SK-N-SH treated with all-trans-retinoic acid at 6 μM for 48 hours (cell line): ENCODE measurements around the gene OSBP.

Source experiments
- CSDC2 ChIP-seq: fragments of 250-450 bp; sonication (Bioruptor Pico); IDR thresholded peaks from 2 replicates; pipeline ENCODE4 v1.5.0; 2020; ENCODE audit warnings: mild to moderate bottlenecking, moderate library complexity
- OSR1 ChIP-seq: fragments of 250-450 bp; sonication (Bioruptor Pico); IDR thresholded peaks from 2 replicates; pipeline ENCODE4 v1.8.0; 2022; ENCODE audit warnings: moderate library complexity, mild to moderate bottlenecking, inconsistent platforms
- PATZ1 ChIP-seq: fragments of 250-450 bp; sonication (Bioruptor Pico); IDR thresholded peaks from 2 replicates; pipeline ENCODE4 v1.8.0; 2020; ENCODE audit warnings: mild to moderate bottlenecking, moderate library complexity, borderline replicate concordance
- POU6F1 ChIP-seq: fragments of 250-450 bp; sonication (Bioruptor Pico); IDR thresholded peaks from 2 replicates; pipeline ENCODE4 v1.8.0; 2021; ENCODE audit warnings: low read depth, mild to moderate bottlenecking, moderate library complexity, borderline replicate concordance
- SNAI2 ChIP-seq: fragments of 250-450 bp; sonication (Bioruptor Pico); IDR thresholded peaks from 2 replicates; pipeline ENCODE4 v1.5.0; 2020; ENCODE audit warnings: mild to moderate bottlenecking, moderate library complexity
- TOX ChIP-seq: fragments of 250-450 bp; sonication (Bioruptor Pico); IDR thresholded peaks from 2 replicates; pipeline ENCODE4 v1.8.0; 2021; ENCODE audit warnings: mild to moderate bottlenecking, moderate library complexity, borderline replicate concordance
- TSHZ2 ChIP-seq: fragments of 250-450 bp; sonication (Bioruptor Pico); IDR thresholded peaks from 2 replicates; pipeline ENCODE4 v1.5.0; 2020; ENCODE audit warnings: mild to moderate bottlenecking, moderate library complexity
- ZC3H10 ChIP-seq: fragments of 250-450 bp; sonication (Bioruptor Pico); IDR thresholded peaks from 2 replicates; pipeline ENCODE4 v1.5.1; 2021; ENCODE audit warnings: mild to moderate bottlenecking, moderate library complexity
- ZFP3 ChIP-seq: fragments of 250-450 bp; sonication (Bioruptor Pico); IDR thresholded peaks from 2 replicates; pipeline ENCODE4 v1.5.0; 2020; ENCODE audit warnings: mild to moderate bottlenecking, moderate library complexity
- ZFP30 ChIP-seq: fragments of 450-650 bp; formaldehyde crosslinking; IDR thresholded peaks from 2 replicates; pipeline ENCODE4 v1.5.0; 2022; ENCODE audit warnings: mild to moderate bottlenecking, moderate library complexity
- ZNF70 ChIP-seq: fragments of 450-650 bp; formaldehyde crosslinking; IDR thresholded peaks from 2 replicates; pipeline ENCODE4 v1.5.0; 2020; ENCODE audit warnings: mild to moderate bottlenecking, moderate library complexity
- ZNF8 ChIP-seq: fragments of 450-650 bp; formaldehyde crosslinking; IDR thresholded peaks from 2 replicates; pipeline ENCODE4 v1.5.0; 2020; ENCODE audit warnings: mild to moderate bottlenecking, moderate library complexity
- TF ChIP-seq, protein P1 (sequence below): fragments of 250-450 bp; sonication (Bioruptor Pico); IDR thresholded peaks from 2 replicates; pipeline ENCODE4 v1.5.1; 2020; ENCODE audit warnings: low read depth, mild to moderate bottlenecking, moderate library complexity

GRCh38 chr11:59528711-59529110, 86.9 kb downstream of the OSBP start:
- TF ChIP-seq SNAI2 (CRISPR knock-in tag) = no peak
- TF ChIP-seq TOX (CRISPR knock-in tag) = no peak
- no peak for TF ChIP-seq ZNF8 (CRISPR knock-in tag)
- TF ChIP-seq, protein P1, sequence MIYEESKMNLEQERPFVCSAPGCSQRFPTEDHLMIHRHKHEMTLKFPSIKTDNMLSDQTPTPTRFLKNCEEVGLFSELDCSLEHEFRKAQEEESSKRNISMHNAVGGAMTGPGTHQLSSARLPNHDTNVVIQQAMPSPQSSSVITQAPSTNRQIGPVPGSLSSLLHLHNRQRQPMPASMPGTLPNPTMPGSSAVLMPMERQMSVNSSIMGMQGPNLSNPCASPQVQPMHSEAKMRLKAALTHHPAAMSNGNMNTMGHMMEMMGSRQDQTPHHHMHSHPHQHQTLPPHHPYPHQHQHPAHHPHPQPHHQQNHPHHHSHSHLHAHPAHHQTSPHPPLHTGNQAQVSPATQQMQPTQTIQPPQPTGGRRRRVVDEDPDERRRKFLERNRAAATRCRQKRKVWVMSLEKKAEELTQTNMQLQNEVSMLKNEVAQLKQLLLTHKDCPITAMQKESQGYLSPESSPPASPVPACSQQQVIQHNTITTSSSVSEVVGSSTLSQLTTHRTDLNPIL (CRISPR knock-in tag) = no peak
- TF ChIP-seq PATZ1 (CRISPR knock-in tag) = no peak
- no peak for TF ChIP-seq OSR1 (CRISPR knock-in tag)
- no peak for TF ChIP-seq ZFP3 (CRISPR knock-in tag)
- TF ChIP-seq TSHZ2 (CRISPR knock-in tag) = no peak
- TF ChIP-seq ZFP30 (CRISPR knock-in tag) = no peak
- no peak for TF ChIP-seq CSDC2 (CRISPR knock-in tag)
- TF ChIP-seq ZNF70 = no peak
- no peak for TF ChIP-seq ZC3H10 (CRISPR knock-in tag)
- no peak for TF ChIP-seq POU6F1 (CRISPR knock-in tag)
